Stimulated activated CD8-positive, alpha-beta memory T cell treated with anti-CD3 and anti-CD28 coated beads, Interleukin-4, amount 100 ng/mL, for 48 hours (primary cell): ENCODE results near the gene YAP1.

ENCODE experiments used
- DNase-seq: peaks from one replicate; pipeline ENCODE4 v3.0.0-alpha.2; 2020

YAP1 gene

GRCh38 chr11:102117472-102118113, 7.3 kb downstream of the YAP1 start:
- no peak for DNase-seq

- DNase-seq, result no peak
Observed at GRCh38 chr11:102118937-102119336, 8.7 kb downstream of the YAP1 start.

GRCh38 chr11:102119997-102120396, 9.8 kb downstream of the YAP1 start:
- DNase-seq, result no peak

GRCh38 chr11:102120437-102120973, 10.3 kb downstream of the YAP1 start:
- DNase-seq, result no peak

- no peak for DNase-seq
Observed at GRCh38 chr11:102121329-102121728, 11.1 kb downstream of the YAP1 start.

- DNase-seq, result no peak
Observed at GRCh38 chr11:102134597-102134996, 24.4 kb downstream of the YAP1 start.

- DNase-seq, result no peak
Observed at GRCh38 chr11:102135256-102135655, 25.0 kb downstream of the YAP1 start.

- no peak for DNase-seq
Observed at GRCh38 chr11:102138223-102138622, 28.0 kb downstream of the YAP1 start.

- DNase-seq, result no peak
Observed at GRCh38 chr11:102138670-102139069, 28.4 kb downstream of the YAP1 start.

- DNase-seq, result no peak
Observed at GRCh38 chr11:102139081-102139498, 28.8 kb downstream of the YAP1 start.

GRCh38 chr11:102142333-102142732, 32.1 kb downstream of the YAP1 start:
- no peak for DNase-seq

GRCh38 chr11:102143867-102144266, 33.6 kb downstream of the YAP1 start:
- DNase-seq, result no peak

- no peak for DNase-seq
Observed at GRCh38 chr11:102144357-102145355, 34.4 kb downstream of the YAP1 start.

GRCh38 chr11:102147015-102147414, 36.8 kb downstream of the YAP1 start:
- no peak for DNase-seq

- no peak for DNase-seq
Observed at GRCh38 chr11:102147632-102148031, 37.4 kb downstream of the YAP1 start.

- DNase-seq, result no peak
Observed at GRCh38 chr11:102148059-102148458, 37.8 kb downstream of the YAP1 start.

- no peak for DNase-seq
Observed at GRCh38 chr11:102151784-102152525, 41.7 kb downstream of the YAP1 start.

GRCh38 chr11:102153082-102153481, 42.8 kb downstream of the YAP1 start:
- no peak for DNase-seq

GRCh38 chr11:102154806-102155205, 44.6 kb downstream of the YAP1 start:
- no peak for DNase-seq

- DNase-seq, result no peak
Observed at GRCh38 chr11:102155676-102156075, 45.4 kb downstream of the YAP1 start.

GRCh38 chr11:102157219-102157618, 47.0 kb downstream of the YAP1 start:
- no peak for DNase-seq

GRCh38 chr11:102158164-102158735, 48.0 kb downstream of the YAP1 start:
- no peak for DNase-seq

- DNase-seq, result no peak
Observed at GRCh38 chr11:102163368-102163767, 53.1 kb downstream of the YAP1 start.
